ENCODE measurements around the gene ZW10.

- TF ChIP-seq POLR2AphosphoS5 (IDR thresholded peaks at IDR 0.05; ENCODE audit: low read depth, low read length), result no peak
- TF ChIP-seq POLR2A (IDR thresholded peaks at IDR 0.05; ENCODE audit: low read depth, low read length), result no peak
- no peak for TF ChIP-seq TAF1 (IDR thresholded peaks at IDR 0.05; ENCODE audit: low read depth, low read length)
These were observed 51.9 kb downstream of the ZW10 start for GRCh38 chr11:113721462-113722066.

Data from GM12891 (cell line).